SH-SY5Y (cell line): Measurements from ENCODE around the gene PTPRD.

Source experiments
- GATA2 ChIP-seq: IDR thresholded peaks from 2 replicates; pipeline ENCODE4 v1.6.1; 2011; ENCODE audit warnings: mild to moderate bottlenecking, low read depth, low read length
- GATA3 ChIP-seq: IDR thresholded peaks from 2 replicates; pipeline ENCODE4 v1.6.1; 2011; ENCODE audit warnings: low read depth, mild to moderate bottlenecking, low read length, moderate library complexity

Gene PTPRD

DNA sequence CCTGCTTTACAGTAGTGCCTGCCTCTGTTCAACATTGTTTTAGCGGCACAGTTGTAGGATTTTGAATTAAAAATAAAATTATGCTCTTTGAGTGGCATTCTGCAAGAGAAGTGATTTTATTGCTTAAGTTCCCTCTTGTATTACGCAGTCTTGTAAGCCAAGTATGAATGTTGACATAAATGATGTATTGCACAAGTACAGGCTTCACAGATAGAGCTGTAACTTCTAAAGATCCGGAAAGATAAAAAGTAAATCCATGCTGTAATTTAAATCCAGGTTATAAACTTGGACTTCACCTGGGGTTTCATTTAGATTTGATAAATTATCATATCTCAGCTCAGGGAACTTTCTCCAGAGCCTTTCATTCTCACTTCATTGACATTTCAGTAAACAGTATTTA lies 1114.7 kb downstream of the PTPRD start:
- TF ChIP-seq GATA3 (no peak), GATA2 (no peak)

DNA sequence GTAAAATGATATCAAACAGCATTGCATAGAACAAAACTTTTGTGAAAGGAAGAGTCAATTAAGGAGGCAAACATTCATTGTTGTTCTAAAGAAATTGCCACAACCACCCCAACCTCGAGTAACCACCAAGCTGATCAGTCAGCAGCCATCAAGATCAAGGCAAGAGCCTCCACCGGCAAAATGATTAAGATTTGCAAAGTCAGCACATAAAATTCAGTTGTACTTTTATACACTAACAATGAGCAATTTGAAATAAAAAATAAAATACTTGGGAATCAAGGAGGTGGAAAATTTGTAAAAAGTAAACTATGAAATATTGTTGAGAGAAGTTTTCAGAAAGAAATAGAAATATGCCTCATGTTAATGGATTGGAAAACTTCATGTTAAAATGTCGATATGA lies 1118.5 kb downstream of the PTPRD start:
- no peak for TF ChIP-seq GATA2
- TF ChIP-seq GATA3, result no peak

DNA sequence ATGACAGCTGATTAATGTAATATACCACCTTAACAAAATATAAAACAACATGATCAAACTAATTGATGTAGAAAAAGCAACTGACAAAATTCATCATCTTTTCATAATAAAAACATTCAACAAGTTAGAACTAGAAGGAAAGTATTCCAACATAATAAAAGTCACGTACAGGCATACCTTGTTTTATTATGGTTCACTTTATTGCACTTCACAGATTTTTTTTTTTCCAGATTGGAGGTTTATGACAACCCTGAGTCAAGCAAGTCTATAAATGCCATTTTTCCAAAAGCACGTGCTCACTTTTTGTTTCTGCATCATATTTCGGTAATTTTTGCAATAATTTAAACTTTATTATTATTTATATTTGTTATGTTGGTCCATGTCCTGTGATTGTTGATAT lies 1120.3 kb downstream of the PTPRD start:
- TF ChIP-seq GATA2, result no peak
- no peak for TF ChIP-seq GATA3

DNA sequence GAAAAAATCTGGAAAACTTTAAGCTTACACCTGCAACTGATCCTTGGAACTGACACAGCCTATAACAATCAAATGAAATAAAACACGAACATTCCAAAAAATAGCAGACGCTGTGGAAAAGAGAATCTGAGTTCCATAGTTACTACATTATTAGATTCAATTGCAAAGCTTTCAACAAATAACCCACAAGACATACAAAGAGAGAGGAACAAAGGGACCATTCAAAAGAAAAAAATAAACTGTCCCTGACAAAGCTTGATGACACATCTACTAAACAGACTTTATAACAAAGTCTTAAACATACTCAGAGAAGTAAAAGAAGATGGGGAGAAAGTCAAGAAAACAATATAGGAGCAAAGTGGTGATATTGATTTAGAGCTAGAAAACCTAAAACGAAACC lies 1123.6 kb downstream of the PTPRD start:
- TF ChIP-seq GATA2, result no peak
- no peak for TF ChIP-seq GATA3

GRCh38 chr9:9483175-9483574 lies 1129.6 kb downstream of the PTPRD start:
- no peak for TF ChIP-seq GATA2
- no peak for TF ChIP-seq GATA3

- no peak for TF ChIP-seq GATA3
- no peak for TF ChIP-seq GATA2
These were observed 1134.1 kb downstream of the PTPRD start for GRCh38 chr9:9478741-9479140.

- no peak for TF ChIP-seq GATA3
- no peak for TF ChIP-seq GATA2
These were observed 1143.5 kb downstream of the PTPRD start for GRCh38 chr9:9469271-9469670.

DNA sequence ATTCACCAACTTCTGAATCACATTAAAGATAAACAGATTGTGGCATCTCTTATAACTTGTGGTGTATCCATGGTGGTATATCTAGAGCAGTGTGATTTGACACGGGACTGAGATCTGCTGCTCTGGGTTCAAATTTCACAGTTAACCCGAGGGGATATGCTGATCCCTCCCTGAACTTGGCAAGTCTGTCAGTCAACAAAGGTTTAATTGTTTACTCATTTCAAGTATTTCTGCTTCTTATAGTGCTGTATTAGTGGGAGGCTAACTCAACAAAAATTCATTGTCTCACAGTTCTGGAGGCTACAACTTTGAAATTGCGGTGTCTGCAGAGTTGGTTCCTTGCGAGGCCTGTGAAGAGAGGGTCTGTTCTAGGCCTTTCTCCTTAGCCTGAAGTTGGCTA lies 1175.2 kb downstream of the PTPRD start:
- TF ChIP-seq GATA3, result no peak
- TF ChIP-seq GATA2, result no peak

DNA sequence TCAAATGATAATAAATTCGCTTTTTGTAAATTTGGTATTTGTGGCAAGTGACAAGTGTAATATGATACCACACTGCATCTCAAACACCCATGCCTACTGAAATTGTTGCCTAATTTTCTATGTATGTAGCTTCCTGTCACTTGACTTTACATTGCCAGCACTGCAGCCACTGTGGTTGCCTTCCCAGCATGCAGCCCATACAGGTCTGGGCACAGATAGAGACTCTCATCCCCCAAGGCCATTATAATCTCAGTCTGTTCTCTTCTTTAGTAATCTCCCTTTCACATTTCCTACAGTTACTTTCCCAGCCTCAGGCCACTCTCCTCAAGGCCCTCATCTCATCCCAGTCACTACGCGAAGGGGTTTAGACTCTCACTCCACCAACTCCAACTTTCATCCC lies 1200.6 kb downstream of the PTPRD start:
- TF ChIP-seq GATA2 (no peak), GATA3 (no peak)

DNA sequence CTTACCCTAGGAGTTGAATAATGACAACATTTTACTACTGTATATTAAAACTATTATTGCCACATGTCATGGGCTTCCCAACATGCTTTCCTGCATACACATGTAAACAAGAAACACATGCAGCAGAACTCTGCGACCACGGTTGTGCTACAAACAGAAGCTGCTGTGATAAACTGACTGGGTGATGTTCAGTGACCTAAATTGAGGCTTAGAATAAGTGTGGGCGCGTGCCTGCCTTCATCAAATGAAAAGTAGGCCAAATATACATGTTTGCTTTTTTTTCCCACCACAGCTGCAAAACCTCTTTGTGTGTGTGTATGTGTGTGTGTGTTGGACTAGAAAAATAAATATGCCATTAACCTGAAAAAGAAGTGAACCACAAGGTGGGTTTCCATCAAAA lies 1202.1 kb downstream of the PTPRD start:
- no peak for TF ChIP-seq GATA3
- no peak for TF ChIP-seq GATA2

DNA sequence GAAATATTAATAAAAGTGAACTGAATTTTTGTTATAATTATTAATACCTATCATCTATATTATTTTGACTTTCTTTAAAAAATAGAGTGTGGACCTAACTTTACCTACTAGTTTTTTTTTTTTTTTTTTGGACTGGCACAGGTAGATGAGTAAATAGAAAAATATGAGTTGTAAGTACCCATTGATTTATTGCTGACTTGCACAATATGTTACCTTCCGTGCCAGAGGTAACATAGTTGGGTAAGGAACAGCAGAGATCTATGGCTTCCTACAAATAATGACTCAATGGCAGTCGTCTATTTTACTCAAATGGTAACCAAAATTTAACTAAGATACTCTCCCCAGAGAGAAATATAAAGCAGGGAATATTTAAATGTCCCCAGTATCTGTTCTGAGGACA lies 1212.8 kb downstream of the PTPRD start:
- TF ChIP-seq GATA3 (no peak), GATA2 (no peak)

GRCh38 chr9:9396518-9396917 lies 1216.3 kb downstream of the PTPRD start:
- no peak for TF ChIP-seq GATA3
- no peak for TF ChIP-seq GATA2

- no peak for TF ChIP-seq GATA3
- no peak for TF ChIP-seq GATA2
These were observed 1217.3 kb downstream of the PTPRD start for GRCh38 chr9:9395539-9395938.

DNA sequence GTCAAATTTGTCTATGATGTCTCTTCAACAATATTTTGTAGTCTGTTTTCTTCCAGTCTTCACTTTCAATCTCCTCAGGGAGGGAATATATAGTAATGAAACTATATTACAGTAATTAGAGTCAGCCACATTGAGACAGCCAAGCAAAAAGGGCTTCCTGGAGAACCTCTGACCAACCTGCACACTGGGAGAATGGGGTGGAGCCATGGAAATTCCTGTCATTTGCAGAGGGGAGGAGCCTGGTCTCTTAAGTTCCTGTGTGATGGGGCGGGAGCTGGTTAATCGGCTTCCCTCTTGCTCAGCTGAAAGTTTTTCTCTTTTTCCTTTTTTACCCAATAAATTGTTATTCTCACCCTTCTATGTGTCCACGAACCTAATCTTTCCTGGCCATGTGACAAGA lies 1220.0 kb downstream of the PTPRD start:
- TF ChIP-seq GATA3 (no peak), GATA2 (no peak)

GRCh38 chr9:9389904-9390303 lies 1222.9 kb downstream of the PTPRD start:
- no peak for TF ChIP-seq GATA2
- no peak for TF ChIP-seq GATA3

- no peak for TF ChIP-seq GATA3
- TF ChIP-seq GATA2, result no peak
These were observed 1225.2 kb downstream of the PTPRD start for GRCh38 chr9:9387511-9388115.

DNA sequence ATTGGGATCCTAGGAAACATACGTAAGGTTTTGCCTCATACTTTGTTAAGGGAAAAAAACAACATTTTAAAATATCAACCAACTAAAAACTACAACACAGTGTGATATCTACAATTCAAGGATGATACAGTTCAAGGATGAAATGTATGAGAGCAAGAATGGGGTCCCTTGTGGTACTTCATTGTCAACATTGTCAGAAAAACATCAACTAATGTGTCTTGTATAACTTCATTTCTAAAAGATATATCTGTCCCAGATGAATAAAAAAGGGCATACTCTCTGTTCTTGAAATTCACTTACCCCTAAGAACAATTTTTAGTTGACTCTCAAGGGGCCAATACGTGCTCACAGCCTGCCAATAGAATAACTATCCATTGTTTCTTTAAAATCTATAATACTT lies 1250.5 kb downstream of the PTPRD start:
- TF ChIP-seq GATA3 (no peak), GATA2 (no peak)

DNA sequence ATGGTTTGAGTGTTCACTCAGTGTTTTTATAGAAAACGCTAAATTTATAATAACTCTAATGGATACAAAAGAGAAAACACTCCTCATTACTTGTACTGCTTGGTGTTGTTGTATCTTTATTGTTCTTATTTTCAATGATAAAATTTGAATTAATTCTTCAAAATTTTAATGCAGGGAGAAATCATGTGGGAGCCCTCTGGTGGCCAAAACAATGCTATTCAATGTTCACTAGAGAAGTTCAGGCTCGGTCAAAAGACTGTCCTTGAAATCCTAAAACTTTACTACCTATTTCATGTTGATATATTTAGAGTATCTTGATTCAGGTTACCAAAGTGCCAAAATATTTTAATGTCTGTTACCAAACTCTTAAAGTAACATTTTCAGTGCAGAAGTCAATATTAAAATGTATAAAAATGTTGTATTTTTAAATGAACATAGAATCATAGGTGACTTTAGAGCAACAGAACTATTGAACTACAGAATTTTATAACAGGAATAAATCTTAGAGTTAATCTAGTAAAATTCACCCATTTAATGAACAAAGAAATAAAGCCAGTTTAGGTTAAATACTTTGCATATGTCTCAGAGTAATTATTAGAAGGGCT lies 1259.8 kb downstream of the PTPRD start:
- TF ChIP-seq GATA2 (no peak), GATA3 (no peak)
